Measurements from ENCODE around the gene SIK2.

The SIK2 gene

DNA sequence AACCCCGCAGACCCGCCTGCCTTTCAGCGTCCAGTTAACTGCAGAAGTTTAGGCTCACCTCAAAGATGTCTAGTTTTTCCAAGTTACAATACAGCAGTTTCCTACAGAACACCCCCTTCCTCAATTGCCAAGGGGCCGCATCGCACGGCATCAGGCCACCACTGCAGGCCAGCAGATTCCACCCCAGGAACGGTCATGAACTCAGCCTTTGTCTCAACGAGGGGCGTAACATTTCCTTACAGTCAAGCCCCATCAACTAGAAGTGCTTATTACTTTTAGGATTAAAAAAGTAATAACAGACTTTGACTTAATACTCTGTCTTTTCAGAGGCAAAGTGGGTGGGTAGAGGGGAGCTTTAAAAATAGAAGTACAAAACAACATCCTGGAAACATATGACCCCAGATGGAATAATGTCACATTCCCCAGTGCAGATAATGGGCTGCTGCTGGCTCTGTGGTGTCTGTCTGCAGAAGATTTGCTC lies 127.6 kb downstream of the SIK2 start:
- DNase-seq (ENCODE audit: low read depth) = peak; percentile 45

- DNase-seq (ENCODE audit: low read depth) = peak; percentile 55
These were observed 128.8 kb downstream of the SIK2 start for GRCh38 chr11:111730871-111731591.

DNA sequence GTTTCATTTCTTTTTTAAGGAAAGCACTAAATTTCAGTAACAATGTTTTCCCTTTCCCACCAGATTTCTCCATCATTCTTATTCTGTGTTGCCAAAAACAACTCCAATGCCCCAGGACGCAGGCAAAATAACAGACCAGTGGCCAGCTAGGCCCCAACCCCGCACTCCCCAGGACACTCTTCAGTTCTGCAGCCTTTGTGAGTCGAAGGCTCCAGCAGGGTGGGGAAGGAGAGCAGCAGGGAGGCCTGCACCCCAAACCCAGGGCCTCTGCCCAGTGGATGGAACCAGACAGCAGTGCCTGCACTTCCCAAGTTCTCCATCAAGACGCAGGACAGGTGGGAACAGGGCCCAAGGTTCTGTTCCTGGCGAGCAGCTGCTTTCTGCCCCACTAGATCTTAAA lies 129.6 kb downstream of the SIK2 start:
- DNase-seq (ENCODE audit: low read depth) = no peak

- DNase-seq (ENCODE audit: low read depth) = peak; percentile 85
These were observed 130.8 kb downstream of the SIK2 start for GRCh38 chr11:111733016-111733415.

GRCh38 chr11:111733611-111734088 lies 131.4 kb downstream of the SIK2 start:
- DNase-seq (ENCODE audit: low read depth) = peak; percentile 6

GRCh38 chr11:111734101-111734953 lies 132.1 kb downstream of the SIK2 start:
- peak; percentile 9 for DNase-seq (ENCODE audit: low read depth)

- no peak for DNase-seq (ENCODE audit: low read depth)
These were observed 132.7 kb downstream of the SIK2 start for GRCh38 chr11:111734954-111735261.

- DNase-seq (ENCODE audit: low read depth) = peak; percentile 99
These were observed 133.2 kb downstream of the SIK2 start for GRCh38 chr11:111735262-111736116.

GRCh38 chr11:111736181-111736590 lies 133.9 kb downstream of the SIK2 start:
- peak; percentile 89 for DNase-seq (ENCODE audit: low read depth)

GRCh38 chr11:111736621-111737443 lies 134.6 kb downstream of the SIK2 start:
- peak; percentile 36 for DNase-seq (ENCODE audit: low read depth)

- DNase-seq (ENCODE audit: low read depth) = peak; percentile 40
These were observed 135.4 kb downstream of the SIK2 start for GRCh38 chr11:111737444-111738210.

DNA sequence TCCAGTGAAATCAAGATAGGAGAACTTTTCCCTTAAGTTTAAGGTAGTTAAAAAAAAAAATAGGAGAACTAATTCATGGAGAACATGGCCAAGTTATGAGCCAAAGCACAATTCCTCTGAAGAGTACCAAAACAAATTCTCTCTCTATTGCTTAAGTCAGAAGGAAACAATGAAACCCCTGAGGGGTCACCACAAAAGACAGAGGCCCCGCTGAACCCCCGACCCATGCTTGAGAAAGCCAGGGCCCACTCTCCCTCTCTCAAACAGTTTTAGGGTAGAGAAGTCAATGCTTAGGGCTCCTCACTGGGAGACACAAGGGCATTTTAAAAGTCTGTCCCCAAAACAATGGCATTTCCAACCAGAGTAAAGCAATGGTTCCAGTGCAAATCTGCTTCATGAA lies 137.1 kb downstream of the SIK2 start:
- DNase-seq (ENCODE audit: low read depth) = no peak

DNA sequence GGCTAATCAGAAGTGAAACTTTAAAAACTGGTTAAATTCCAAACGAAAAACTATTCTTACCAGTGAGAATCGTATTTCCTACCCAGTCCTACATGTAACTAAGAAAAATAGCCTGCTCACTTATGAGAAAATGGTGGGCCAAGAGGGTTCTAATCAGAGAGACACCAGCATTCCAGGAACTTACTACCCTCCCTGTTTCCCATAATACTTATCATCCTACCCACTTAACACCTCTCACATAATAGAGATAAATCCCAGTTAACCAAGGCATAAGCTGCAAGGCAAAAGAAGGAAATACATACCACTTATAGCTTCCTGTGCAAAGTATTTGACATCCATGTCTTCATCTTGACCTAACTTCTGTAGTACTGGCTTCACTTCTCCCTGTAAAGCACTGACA lies 139.5 kb downstream of the SIK2 start:
- DNase-seq (ENCODE audit: low read depth) = no peak

- no peak for DNase-seq (ENCODE audit: low read depth)
These were observed 141.5 kb downstream of the SIK2 start for GRCh38 chr11:111743700-111744099.

- DNase-seq (ENCODE audit: low read depth) = peak; percentile 75
These were observed 143.7 kb downstream of the SIK2 start for GRCh38 chr11:111745719-111746504.

GRCh38 chr11:111748035-111748804 lies 146.0 kb downstream of the SIK2 start:
- no peak for DNase-seq (ENCODE audit: low read depth)

- DNase-seq (ENCODE audit: low read depth) = no peak
These were observed 147.4 kb downstream of the SIK2 start for GRCh38 chr11:111749646-111750045.

DNA sequence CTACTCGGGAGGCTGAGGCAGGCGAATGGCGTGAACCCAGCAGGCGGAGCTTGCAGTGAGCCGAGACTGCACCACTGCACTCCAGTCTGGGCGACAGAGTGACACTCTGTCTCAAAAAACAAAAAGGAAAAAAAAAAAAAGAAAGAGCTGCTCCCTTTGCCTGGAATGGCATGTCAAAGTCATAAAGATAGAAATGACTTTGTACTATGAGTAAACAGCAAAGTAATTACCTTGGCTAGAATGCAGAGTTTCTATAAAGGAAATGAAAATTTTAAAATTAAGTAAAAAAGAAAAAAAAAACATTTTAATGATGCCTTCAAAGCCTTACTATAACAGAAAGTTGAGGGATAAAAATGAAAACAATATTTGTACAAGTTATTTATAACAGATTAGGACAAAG lies 153.8 kb downstream of the SIK2 start:
- no peak for DNase-seq (ENCODE audit: low read depth)

DNA sequence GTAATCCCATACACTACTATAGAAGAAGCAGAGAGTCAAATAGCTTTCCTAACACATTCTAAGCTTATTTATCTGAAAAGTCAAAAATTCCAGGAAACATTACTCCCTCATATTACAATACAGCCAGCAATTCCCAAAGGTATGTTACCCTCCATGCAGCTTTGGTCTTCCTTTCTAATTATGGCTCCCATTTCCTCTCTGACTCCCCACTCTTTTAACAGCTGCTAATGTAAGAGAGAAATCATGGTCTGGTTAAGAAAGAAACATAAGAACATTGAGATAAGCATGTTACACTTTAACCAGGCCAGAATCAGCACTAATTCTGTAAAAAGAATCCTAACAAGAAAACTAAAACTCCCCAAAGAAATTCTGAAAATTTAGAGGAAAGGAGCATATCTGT lies 157.1 kb downstream of the SIK2 start:
- DNase-seq (ENCODE audit: low read depth) = peak; percentile 13
